Stimulated activated CD8-positive, alpha-beta memory T cell treated with anti-CD3 and anti-CD28 coated beads, Interleukin-7, amount 100 ng/mL, for 1 hour (primary cell): ENCODE data around the gene KDM1B.

ENCODE experiments used
- DNase-seq, 2 donors: peaks; one replicate each; pipeline ENCODE4 v3.0.0-alpha.2; 2020; ENCODE audit warnings: low read depth in 2 of 2

KDM1B gene, protein sequence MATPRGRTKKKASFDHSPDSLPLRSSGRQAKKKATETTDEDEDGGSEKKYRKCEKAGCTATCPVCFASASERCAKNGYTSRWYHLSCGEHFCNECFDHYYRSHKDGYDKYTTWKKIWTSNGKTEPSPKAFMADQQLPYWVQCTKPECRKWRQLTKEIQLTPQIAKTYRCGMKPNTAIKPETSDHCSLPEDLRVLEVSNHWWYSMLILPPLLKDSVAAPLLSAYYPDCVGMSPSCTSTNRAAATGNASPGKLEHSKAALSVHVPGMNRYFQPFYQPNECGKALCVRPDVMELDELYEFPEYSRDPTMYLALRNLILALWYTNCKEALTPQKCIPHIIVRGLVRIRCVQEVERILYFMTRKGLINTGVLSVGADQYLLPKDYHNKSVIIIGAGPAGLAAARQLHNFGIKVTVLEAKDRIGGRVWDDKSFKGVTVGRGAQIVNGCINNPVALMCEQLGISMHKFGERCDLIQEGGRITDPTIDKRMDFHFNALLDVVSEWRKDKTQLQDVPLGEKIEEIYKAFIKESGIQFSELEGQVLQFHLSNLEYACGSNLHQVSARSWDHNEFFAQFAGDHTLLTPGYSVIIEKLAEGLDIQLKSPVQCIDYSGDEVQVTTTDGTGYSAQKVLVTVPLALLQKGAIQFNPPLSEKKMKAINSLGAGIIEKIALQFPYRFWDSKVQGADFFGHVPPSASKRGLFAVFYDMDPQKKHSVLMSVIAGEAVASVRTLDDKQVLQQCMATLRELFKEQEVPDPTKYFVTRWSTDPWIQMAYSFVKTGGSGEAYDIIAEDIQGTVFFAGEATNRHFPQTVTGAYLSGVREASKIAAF

DNA sequence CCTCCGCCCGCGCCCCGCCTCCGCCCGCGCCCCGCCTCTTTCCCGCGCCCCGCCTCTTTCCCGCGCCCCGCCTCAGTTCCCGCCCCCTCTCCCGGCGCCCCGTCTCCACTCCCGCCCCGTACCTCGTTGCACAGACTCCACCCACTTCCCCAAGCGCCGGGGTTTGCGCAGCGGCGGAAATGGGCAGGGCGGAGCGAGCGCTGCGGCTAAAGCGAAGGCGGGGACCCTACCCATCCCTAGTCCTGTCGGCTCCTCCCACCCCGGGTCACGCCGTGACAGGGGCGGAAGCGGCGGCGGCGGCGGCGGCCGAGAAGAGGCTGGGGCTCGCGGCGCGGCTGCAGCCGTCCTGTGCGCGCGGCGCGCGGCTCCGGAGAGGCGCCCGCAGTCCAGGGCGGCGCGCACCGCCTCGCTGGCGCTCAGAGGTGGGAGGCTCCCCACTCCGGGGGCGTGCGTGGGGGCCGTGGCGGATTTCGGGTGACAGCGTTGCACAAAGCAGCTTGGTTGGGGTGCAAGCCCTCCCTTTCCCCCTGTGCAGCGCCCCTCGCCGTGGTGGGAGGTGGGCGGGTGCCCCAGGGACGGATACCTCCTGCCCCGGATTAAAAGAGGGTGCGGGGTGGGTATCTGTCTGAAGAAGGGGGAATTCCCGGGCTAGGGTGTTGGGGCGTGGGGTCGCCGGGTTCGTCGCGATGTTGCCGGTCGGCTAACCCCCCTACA is at the start of gene KDM1B:
Gene KDM1B, plus strand, starts transcription at position 273 of the 714 bp plus-strand sequence. CDS start 4,474 bp downstream, outside the sequence.
- DNase-seq, result peak; percentile 98 to 99

DNA sequence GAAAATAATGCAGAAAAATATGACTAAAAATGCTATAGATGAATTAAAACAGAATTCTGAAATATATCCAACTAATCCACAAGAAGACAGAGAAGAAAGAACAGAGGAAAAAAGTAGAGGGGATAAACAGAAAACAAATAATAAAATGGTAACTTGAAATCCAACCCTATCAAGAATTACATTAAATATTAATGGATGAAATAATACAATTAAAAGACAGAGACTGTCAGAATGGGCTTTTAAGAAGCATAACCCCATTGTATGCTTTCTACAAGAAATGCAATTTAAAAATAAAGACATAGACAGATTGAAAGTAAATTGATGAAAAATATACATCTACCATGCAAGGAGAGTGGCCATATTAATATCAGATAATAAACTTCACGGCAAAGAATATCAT is 48.2 kb upstream of the KDM1B start:
- DNase-seq, result no peak

DNA sequence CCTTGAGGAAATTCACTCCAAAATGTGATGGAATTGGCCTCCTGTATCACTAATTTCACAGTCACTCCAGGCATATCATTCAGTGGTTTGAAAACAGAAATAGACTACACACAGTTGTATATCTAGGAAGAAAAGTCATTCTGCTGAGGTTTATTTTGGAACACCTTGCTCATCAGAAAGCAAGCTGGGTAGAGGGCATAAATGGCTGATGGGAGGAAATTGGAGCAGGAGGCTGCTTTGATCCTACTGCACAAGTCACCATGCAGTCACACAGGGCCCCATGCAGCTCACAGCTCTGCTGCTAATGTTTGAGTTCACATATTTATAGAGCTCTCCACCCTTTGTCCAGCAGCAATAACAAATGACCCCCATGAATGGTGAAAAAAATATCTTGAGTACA is 45.1 kb upstream of the KDM1B start:
- DNase-seq, result no peak

DNA sequence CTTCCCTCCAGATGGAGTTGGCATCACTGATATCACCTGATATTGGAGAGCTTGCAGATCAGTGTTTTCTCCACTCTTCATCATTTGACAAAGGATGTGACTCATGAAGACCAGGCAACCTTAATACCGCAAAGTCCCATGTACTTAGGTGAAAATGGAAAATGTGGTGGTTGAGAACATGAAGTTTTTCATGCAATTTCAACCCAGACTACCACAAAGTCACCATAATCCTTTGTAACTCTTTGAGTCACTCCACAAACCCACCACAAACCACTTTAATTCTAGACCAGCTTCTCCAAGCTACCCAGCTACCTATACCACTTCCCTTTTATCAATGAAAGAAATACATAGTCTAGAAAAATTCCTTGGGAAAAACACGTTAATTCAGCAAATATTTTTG is 39.9 kb upstream of the KDM1B start:
- no peak for DNase-seq

DNA sequence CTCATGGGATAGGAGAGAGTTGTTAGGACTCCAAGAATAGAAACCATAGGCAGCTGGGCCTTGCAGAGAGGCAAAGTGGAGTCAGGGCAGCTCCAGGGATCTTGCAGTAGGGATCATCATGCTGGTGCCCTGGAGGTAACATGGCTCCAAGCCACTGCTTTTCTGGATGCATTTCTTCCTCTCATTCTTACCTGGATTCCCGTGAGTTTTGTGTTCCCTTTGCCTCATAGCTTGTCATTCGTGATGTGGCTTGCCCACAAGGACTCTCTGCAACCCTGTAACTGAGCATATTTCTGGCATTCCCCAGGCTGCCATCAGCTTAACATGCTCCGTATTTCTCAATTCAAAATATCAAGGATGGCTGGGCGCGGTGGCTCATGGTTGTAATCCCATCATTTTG is 38.1 kb upstream of the KDM1B start:
- no peak for DNase-seq

DNA sequence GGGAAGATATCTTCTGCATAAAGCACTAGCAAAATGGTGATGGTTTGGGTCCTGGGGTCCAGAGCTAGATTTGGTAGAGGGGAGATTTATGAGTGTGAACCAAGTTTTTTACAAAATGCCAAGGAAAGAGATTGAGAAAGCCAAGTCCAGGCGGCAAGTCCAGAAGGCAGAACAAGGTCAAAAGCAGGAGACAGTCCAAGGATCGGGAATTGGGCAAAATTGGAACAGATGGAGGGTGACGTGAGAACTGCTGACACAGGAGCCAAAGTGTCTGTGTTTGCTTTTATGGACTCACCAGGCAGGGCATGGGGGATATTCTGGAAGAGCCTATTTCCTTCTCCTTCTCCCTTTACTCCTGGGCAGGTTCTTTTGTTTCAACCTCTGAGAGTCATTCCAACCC is 36.9 kb upstream of the KDM1B start:
- DNase-seq, result no peak

DNA sequence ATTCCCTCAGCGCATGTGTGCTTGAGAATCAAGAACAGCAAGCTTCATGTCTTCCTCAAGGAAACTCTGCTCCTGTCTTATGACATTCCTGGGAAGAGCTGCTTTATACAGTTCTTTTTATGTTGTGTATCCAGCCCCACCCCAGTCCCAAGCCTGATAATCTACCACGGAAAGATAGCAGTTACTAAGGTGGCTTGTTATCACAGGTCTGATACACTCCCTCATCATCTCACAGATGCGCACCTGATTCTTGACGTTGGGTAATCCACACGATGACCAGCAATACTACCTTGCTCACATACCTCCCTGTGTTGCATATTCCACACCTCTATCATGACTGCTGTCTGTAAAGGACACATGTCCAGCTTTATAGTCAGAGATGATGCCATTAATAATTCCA is 36.0 kb upstream of the KDM1B start:
- DNase-seq, result no peak

DNA sequence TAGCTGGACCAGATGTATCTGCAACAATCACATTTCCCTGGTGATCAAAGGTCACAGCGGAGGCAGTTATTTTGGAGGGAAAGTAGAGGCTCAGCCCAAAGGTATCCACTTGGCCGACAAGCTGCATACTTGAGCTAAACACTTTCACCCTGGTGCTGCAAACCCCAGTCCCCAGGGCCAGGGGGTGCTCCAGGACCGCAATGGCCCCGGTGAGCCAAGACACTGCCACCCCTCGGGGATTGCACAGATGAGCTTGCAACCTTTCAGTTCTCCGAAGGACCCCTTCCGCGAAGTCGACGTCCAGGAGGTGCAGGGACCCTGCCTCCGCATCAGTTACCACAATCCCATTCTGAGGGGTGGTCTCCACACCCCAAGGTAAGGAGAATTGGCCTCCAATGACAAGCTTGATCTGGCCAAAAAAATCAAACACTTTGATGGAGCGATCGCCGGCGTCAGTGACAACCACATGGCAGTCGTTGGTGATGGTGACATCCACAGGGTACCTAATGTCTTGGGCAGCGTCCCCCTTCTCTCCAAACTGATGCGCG is 33.6 kb upstream of the KDM1B start:
- no peak for DNase-seq

DNA sequence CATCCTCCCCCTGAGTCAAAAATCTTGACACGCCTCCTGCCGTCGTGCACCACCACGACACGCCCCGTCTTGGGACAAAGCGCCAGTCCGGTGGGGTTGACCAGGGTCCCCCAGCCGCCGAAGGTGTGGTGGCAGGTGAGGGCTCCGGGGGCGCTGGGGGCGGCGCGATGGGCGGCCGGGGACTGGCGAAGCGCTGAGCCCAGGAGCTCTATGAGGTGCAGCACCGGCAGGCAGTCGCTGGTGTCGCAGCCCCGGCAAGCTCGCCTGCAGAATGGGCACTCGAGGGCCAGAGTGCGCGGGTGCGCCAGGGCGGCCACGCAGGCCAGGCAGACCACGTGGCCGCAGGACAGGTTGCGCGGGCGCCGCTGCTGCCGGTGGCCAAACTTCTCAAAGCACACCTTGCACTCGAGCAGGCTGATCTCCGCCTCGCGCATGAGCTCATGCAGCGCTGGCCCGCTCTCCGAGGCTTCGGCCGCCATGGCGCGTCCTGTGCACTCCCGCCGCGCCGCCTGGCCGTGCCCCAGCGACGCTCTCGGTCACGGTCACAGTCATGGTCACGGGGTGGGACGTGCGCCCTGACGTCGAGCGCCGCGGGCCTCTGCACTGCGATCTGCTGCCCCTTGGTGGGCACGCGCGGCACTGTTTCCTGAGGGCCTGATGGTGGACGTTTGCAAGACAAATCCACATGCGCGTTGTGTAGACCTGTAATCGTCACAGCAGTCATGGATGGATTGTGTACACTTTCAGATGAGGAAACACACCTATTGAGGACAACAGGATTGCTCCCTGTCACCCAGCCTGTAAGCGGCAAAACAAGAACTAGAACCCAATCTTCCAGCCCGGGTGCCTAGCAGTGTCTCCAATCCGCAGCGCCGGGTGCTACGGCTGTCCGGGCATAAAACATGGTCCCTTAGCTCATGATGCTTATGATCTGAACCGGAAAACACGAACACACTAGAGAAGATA is 32.8 kb upstream of the KDM1B start, which contains the start of gene NHLRC1:
Gene NHLRC1, minus strand, starts transcription at position 550 of the 966 bp plus-strand sequence. Its CDS starts 71 bp downstream, at position 479.
- peak; percentile 48 to 53 for DNase-seq

DNA sequence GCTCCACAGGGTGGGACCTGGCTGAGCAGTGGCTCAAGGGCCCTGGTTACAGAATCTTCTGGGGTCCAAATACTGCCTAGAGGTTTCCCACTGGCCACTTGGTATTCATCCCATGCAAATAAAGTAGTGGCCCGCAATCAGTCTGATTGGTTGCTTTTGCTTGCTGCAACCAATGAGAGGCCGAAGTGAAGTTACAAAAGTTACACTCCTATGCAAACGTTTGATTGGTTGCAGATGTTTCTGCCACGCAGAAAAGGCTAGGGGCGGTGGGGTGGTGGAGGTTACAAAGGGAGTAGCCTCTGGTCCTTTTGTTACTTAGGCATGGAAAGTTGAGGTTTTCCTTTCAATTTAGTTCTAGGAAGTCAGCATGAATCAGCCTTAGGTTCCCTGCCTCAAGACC is 29.1 kb upstream of the KDM1B start:
- DNase-seq, result no peak

DNA sequence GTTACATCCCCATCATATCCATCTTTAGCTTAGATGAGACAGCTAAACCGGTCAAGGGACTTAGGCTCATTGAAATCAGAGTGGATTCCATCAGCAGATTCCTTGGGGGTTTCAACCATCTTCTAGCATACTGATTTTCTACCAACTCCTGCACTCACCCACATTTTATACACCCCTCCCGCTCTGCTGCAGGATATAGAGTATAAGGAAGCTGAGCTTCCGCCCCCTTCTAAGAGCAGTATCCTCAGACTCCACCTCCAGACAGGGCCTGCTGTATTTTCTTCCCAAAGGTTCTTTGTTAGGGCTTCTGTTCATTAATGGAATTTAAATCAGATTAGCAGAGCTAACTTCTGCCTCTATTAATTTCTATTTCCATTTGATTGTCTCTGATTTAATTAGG is 22.9 kb upstream of the KDM1B start:
- no peak for DNase-seq

DNA sequence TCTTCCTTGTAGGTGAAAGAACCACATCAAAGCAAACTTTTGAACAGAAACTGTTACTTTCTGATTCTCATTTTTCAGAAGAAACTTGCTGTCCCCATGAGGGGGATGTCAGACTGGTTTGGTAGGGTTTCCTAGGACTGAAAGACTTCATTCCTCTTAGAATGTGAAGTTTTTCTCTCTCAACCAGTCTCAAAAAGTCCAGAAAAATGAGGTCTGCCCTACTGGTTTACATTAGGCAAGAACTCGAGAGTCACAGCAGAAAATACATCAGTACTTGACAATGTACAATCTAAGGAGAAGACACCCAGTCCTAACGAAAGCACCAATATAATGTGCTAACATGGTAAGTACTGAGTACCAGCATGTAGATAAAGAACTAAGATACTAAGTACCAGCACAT is 20.1 kb upstream of the KDM1B start:
- DNase-seq, result no peak

DNA sequence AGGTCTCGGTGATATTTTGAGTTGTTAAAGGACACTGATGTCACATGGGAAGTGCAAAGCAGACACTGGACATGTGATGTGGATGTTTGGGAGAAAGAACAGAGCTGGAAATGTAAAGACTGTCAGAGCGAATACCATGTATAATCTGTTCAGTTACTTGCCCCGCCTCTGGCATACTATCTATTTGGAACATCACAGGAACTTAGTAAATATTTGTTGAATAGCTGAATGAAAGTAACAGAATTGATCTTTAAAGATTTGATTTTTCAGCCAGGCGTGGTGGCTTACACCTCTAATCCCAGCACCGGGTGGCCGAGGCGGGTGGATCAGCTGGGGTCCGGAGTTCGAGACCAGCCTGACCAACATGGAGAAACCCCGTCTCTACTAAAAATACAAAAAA is 19.0 kb upstream of the KDM1B start:
- no peak for DNase-seq

DNA sequence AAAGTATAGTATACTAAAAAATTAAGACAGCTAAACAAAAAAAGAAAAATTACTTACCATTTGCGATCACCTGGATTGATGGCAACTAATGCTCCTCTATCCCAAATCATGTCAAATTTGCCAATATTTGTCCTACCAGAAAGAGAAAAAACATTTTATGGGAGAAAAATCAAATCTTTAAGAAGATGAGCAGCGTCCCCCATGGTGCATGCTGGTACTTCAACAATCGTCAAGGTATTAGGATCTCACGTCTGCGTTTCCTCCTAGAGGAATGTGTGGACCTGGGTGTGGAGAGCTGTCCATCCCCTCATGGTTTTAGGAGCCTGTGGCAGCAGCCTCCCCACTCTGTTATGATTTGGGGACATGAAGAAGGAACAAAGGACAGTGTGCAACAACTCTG is 16.3 kb upstream of the KDM1B start:
- no peak for DNase-seq

DNA sequence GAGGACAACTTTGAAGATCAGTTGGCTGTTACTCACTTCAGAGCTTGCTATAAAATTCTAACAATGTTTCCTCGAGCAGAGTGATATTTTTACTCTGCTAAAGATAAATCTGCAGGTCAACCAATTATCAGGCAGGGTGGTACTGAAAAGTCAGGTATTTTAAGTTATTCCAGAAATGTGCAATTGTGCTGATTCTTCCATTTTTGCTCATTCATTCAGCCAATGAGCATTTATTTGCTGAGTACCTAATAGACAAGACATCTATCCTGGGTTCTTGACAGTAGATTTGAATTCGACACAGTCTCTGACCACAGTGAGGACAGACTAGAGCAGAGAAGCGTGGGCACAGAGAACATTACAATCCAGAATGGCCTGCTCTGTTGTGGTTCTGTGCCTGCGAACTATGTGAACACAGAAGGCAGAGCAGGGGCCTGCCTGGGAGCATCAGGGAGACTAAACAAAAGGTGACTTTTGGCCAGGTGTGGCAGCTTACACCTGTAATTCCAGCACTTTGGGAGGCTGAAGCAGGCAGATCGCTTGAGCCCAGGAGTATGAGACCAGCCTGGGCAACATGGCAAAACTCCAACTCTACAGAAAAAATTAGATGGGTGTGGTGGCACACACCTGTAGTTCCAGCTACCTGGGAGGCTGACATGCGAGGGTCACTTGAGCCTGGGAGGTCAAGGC is 15.1 kb upstream of the KDM1B start:
- DNase-seq, result no peak

DNA sequence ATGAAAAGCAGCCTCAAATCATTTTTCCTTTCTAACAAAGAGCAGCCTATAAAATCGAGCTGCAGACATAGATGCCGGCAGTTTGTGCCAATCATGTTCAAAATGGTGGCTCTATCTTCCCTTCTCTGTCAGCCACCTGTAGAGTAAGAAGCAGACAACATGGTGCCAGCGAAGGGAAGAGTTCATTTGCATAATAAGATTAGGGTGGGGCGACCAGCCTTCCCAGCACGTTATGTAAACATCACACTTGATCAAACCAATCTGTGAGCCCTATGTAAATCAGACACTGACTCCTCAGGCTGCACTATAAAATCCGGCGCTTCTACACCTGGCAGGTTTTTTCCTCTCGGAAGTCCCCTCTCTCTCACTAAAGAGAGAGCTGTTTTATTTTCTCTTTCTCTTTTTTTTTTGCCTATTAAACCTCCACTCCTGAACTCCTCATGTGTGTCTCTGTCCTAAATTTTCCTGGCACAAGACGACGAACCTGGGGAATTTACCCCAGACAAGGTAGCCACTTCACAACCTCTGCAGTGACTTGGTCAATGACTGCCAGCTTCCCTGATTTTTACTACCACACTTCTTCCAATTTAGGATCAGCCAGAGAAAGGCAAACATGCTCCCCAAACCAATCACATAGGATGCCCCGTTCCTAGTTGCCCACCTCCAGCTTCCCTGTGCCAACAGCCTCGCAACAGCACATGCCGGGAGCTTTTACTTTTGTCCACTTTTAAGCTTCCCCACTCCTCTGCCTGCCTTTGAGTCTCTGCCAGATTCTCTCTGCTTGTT is 13.2 kb upstream of the KDM1B start:
- no peak for DNase-seq

DNA sequence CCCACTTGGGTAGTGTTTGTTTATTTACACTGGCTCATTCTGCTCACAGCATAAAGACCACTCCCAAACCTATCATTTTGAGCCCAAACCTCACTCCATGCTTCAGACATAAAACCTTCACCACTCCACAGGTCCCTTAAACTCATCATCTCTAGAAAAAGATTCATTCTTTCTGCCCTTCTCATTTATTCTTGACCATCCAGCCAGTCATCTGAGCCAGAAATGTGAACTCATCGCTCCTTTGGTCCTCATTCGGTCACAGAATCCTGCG is 12.7 kb upstream of the KDM1B start:
- no peak for DNase-seq

DNA sequence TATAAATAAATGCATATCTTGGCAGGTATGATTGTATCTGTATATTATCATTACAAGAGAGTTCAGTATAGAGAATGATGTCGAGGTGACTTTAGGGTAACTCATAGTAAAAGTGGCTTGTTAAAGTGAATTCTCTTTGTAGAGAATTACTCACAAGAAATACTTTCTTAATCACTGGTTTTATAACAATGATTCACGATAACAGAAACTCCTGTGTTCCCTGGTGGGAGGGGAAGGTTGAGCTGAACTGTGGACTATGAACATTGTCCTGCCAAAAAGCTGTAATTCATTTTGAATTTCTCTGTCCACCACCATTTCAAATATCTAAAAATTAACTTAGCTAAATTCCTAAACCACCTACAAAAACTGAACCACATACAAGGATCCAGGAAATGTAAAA is 8.1 kb upstream of the KDM1B start:
- DNase-seq, result no peak

DNA sequence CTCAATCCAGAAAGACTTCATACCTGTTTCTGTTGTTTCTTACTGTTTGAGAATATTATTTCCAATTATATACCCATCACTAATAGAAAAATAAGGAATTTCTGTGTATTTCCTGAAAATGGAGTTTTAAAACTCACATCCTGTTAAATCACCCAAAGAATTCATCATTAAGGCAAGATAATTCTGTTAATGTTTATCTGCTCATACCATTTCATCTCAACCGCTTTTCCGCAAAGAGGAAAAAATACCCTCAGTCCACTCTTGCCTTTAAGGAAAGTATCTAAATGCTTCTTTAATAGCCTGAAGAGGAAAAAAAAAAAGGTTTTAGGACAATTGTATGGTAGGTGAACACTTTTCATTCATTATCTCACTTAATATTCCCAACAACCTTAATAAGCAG is 7.6 kb upstream of the KDM1B start:
- no peak for DNase-seq
